NCI-H2081 treated with DMSO at 0.1 percent for 48 hours (cell line): ENCODE results near the gene CYP46A1.

Experiments used
- DNase-seq: peaks from one replicate; lab custom pipeline; 2025; lab: John Stamatoyannopoulos, UW

CYP46A1 gene

GRCh38 chr14:99730876-99731546, 46.9 kb downstream of the CYP46A1 start:
- DNase-seq: no peak

DNA sequence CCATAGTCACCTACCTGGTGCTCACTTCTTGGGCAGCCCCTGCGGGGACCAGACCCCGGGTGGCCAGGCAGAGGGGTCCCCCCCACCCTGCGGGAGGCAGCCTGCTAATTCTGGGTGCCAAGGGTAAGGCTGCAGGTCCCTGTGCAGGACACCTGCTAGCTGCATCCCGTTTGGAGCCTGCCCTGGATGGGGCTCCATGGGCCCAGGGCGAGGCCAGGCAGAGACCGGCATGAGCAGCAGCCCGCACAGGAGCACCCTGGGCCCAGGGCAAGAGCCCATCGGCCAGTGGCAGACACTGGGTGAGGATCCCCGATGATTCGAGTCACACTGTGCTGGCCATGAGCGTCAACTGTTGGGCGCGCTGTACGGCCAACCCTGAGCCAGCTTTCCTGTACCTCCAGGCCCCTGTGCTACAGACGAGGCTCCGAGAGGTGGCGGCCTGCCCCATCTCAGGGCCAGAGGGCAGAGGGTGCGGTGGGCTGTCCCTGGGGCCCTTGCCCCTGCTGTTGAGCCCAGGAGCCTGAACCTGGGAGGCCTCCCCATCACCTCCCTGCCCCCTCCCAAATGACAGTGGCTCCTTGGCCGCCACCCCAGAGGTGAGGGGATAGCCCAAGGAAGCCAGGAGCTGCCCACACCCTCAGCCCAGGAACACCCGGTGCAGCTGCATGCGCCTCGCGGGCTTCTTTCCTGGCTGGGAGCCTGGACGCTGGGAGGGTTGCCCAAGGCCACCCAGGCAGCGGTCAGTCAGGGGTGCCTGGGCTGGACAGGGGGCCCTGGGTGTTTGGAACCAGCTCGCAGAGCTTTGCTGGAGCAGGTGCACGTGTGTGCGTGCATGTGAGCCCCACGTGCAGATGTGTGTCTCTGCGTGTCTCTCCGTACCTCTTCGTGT, 47.7 kb downstream of the CYP46A1 start:
- no peak for DNase-seq

- no peak for DNase-seq
These were observed 48.5 kb downstream of the CYP46A1 start for GRCh38 chr14:99732436-99733210.

GRCh38 chr14:99733211-99733539, 49.1 kb downstream of the CYP46A1 start:
- DNase-seq: no peak

GRCh38 chr14:99733540-99734405, 49.7 kb downstream of the CYP46A1 start:
- no peak for DNase-seq

DNA sequence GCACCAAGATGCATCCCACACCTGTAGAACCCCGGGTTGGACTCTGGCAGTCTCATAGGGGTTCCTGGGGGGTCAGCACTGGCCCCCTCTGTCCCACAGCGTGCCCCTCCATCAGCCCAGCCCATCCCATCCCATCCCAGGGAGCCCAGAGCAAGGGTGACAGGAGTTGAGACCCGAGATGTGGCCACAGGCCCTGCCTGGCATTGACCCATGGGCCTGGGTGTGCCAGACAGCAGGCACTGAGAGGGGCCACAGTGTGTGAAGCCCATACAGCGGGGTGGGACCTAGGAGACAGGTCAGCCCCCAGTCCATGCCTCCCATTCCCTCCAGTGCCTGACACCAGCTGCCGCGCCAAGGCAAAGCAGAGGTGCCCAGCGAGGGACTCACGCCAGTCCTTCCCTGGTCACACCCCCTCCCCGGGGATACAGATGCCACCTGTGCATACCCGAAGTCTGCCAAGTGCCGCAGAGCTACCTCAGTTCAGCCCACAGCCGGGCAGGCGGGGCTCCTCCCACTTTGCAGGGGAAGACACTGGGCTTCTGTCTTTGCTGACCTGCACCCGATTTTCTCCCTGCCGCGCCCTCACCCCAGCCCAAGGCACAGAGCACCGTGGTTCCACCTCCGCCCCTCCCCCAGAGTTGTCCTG, 50.4 kb downstream of the CYP46A1 start:
- no peak for DNase-seq

GRCh38 chr14:99735189-99736135, 51.4 kb downstream of the CYP46A1 start:
- no peak for DNase-seq

DNA sequence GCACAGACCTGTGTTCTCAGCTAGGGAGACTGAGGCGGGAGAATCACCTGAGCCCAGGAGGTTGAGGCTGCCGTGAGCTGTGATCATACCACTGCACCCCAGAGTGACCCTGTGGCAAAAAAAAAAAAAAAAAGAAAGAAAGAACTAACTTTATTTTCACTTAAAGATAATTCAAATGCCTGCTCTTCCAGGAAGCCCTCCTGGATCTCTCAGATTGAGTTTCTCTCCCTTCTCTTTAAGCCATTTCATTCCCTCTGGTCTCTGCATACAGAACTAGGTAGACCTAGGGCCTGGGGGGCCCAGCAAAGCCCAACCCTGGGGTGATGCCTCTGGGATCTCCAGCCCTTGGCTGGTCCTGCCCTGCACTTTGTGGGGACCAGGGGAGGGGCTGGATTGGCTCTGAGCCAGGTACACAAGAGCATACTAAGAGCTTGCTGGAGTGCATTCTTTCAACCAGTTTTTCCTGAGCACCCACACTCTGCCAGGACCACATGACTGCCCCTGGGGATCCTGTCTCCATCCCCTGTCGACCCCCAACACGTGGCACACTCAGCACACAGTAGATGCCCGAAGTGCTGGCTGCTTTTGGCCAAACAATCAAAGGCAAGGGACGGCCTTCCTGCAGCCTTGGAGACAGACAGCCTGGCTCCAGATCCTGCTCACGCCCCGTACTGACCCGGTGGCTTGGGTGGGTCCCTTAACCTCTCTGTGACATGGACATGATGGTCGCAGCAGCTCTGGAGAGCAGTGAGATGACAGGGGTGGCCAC, 52.7 kb downstream of the CYP46A1 start:
- DNase-seq: no peak

DNA sequence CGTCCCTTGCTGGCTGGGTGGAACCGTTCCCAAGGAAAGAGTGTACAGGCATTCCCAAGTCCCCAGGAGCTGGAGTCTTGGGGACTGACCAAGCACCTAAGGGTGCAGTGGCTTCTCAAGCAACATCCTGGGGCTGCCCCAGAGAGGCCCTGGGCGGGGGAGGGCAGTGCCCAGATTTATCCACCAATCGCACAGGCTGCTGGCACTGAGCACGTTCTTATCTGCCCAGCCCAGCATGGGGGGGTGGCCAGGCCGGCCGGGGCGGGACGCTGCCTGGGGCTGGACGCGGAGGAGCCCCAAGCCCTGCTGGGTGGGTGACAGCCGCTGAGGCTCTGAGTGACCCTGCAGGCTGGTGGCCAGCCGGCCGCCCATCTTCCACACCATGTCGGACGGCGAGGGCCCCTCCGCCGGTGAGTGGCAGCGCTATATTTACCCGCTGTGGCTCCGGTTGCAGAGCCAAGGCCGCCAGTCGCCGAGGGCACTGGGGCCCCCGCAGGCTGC, 53.4 kb downstream of the CYP46A1 start:
- DNase-seq: no peak

GRCh38 chr14:99737956-99738667, 54.0 kb downstream of the CYP46A1 start:
- DNase-seq: no peak

GRCh38 chr14:99740411-99740810, 56.3 kb downstream of the CYP46A1 start:
- DNase-seq: no peak

GRCh38 chr14:99741227-99741976, 57.3 kb downstream of the CYP46A1 start:
- no peak for DNase-seq

GRCh38 chr14:99742074-99742473, 58.0 kb downstream of the CYP46A1 start:
- DNase-seq: no peak

- no peak for DNase-seq
These were observed 58.7 kb downstream of the CYP46A1 start for GRCh38 chr14:99742509-99743487.

DNA sequence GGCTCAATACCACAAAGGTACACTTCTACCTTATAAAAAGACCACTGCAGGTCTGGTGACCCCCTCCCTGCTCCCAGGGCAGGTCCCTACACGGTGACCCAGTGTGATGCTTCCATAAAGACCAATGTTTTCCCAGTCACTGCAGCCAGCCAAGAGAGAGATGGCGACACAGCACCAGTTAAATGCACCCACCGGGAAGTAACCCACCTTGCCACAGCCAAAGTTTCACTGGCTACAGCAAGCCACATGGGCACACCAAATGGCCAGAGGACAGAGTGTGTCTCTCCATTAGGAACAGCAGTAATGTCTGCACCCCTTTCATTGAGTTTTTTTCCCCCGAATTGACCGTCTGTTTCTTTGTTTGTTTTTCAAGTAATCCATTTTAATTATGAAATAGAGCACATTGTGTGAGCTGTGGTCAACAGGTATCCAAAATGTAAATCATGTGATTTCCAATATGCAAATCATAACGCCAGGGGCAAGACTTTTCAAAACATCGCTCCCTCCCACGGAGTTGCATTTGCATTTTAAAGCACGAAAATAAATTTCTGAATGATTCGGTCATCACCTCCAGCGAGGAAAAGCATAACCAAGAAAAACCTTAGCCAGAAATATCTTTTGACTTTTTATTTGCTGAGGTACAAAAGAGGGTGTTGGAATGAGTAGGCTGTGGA, 60.2 kb downstream of the CYP46A1 start:
- no peak for DNase-seq

DNA sequence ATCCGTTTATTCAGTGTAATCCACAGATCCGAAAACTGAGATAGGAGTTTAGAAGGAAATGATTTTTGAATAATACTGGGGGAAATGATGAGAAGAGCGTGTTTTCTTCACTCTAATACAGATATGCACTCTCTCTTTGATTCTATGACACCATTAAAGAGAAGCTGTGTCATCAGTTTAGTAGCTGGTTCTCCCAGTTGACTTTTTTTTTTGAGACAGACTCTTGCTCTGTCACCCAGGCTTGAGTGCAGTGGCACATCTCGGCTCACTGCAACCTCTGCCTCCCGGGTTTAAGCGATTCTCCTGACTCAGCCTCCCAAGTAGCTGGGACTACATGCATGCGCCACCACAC, 60.8 kb downstream of the CYP46A1 start:
- DNase-seq: no peak
